ENCODE measurements around the gene CCR5.

The CCR5 gene

GRCh38 chr3:46371519-46372340, 984 bp downstream of the CCR5 start:
- TF ChIP-seq ARNTL (CRISPR knock-in tag; IDR thresholded peaks at IDR 0.05; ENCODE audit: borderline replicate concordance, low read depth) (no peak), RARB (CRISPR knock-in tag; IDR thresholded peaks at IDR 0.05) (no peak), TOX (CRISPR knock-in tag; IDR thresholded peaks at IDR 0.05; ENCODE audit: borderline replicate concordance) (no peak), SNAI2 (CRISPR knock-in tag; IDR thresholded peaks at IDR 0.05) (no peak), PPARA (CRISPR knock-in tag; IDR thresholded peaks at IDR 0.05; ENCODE audit: borderline replicate concordance) (no peak)
- no peak for ATAC-seq

- no peak for TF ChIP-seq TCF4 (CRISPR knock-in tag; IDR thresholded peaks at IDR 0.05; ENCODE audit: borderline replicate concordance)
- TF ChIP-seq RARB (CRISPR knock-in tag; IDR thresholded peaks at IDR 0.05): no peak
- no peak for TF ChIP-seq ZFP30 (CRISPR knock-in tag; IDR thresholded peaks at IDR 0.05)
- no peak for TF ChIP-seq BACH2 (CRISPR knock-in tag; IDR thresholded peaks at IDR 0.05; ENCODE audit: borderline replicate concordance)
- no peak for TF ChIP-seq POU6F1 (CRISPR knock-in tag; IDR thresholded peaks at IDR 0.05; ENCODE audit: borderline replicate concordance, low read depth)
- no peak for TF ChIP-seq ISL1 (CRISPR knock-in tag; IDR thresholded peaks at IDR 0.05)
- TF ChIP-seq ZFP3 (CRISPR knock-in tag; IDR thresholded peaks at IDR 0.05): no peak
- TF ChIP-seq ARNTL (CRISPR knock-in tag; IDR thresholded peaks at IDR 0.05; ENCODE audit: borderline replicate concordance, low read depth): no peak
- TF ChIP-seq TOX (CRISPR knock-in tag; IDR thresholded peaks at IDR 0.05; ENCODE audit: borderline replicate concordance): no peak
- no peak for TF ChIP-seq GLIS3 (CRISPR knock-in tag; IDR thresholded peaks at IDR 0.05)
- no peak for TF ChIP-seq ZNF70 (CRISPR knock-in tag; IDR thresholded peaks at IDR 0.05)
- no peak for TF ChIP-seq CSRNP3 (CRISPR knock-in tag; IDR thresholded peaks at IDR 0.05)
- TF ChIP-seq PPARA (CRISPR knock-in tag; IDR thresholded peaks at IDR 0.05; ENCODE audit: borderline replicate concordance): no peak
- TF ChIP-seq ZC3H10 (CRISPR knock-in tag; IDR thresholded peaks at IDR 0.05): no peak
- TF ChIP-seq ZNF565 (CRISPR knock-in tag; conservative IDR thresholded peaks at IDR 0.05; ENCODE audit: low read depth): no peak
- TF ChIP-seq CSDC2 (CRISPR knock-in tag; IDR thresholded peaks at IDR 0.05): no peak
- no peak for ATAC-seq
Observed at GRCh38 chr3:46372492-46373359, 2.0 kb downstream of the CCR5 start.

- TF ChIP-seq ZC3H10 (CRISPR knock-in tag; IDR thresholded peaks at IDR 0.05) (no peak), TCF4 (CRISPR knock-in tag; IDR thresholded peaks at IDR 0.05; ENCODE audit: borderline replicate concordance) (no peak), PPARA (CRISPR knock-in tag; IDR thresholded peaks at IDR 0.05; ENCODE audit: borderline replicate concordance) (no peak), ARNTL (CRISPR knock-in tag; IDR thresholded peaks at IDR 0.05; ENCODE audit: borderline replicate concordance, low read depth) (no peak), TSHZ2 (CRISPR knock-in tag; IDR thresholded peaks at IDR 0.05) (no peak), ZNF565 (CRISPR knock-in tag; conservative IDR thresholded peaks at IDR 0.05; ENCODE audit: low read depth) (no peak)
- ATAC-seq: no peak
Observed at GRCh38 chr3:46374755-46375154, 4.0 kb downstream of the CCR5 start.

GRCh38 chr3:46375218-46375617, 4.5 kb downstream of the CCR5 start:
- ATAC-seq: no peak
- no peak for TF ChIP-seq BACH2 (CRISPR knock-in tag; IDR thresholded peaks at IDR 0.05; ENCODE audit: borderline replicate concordance)
- TF ChIP-seq OSR1 (CRISPR knock-in tag; IDR thresholded peaks at IDR 0.05): no peak
- no peak for TF ChIP-seq RARB (CRISPR knock-in tag; IDR thresholded peaks at IDR 0.05)
- TF ChIP-seq PATZ1 (CRISPR knock-in tag; IDR thresholded peaks at IDR 0.05; ENCODE audit: borderline replicate concordance): no peak
- TF ChIP-seq ZNF565 (CRISPR knock-in tag; conservative IDR thresholded peaks at IDR 0.05; ENCODE audit: low read depth): no peak
- no peak for TF ChIP-seq CREB5 (CRISPR knock-in tag; IDR thresholded peaks at IDR 0.05; ENCODE audit: low read depth)
- no peak for TF ChIP-seq PPARA (CRISPR knock-in tag; IDR thresholded peaks at IDR 0.05; ENCODE audit: borderline replicate concordance)
- no peak for TF ChIP-seq ISL1 (CRISPR knock-in tag; IDR thresholded peaks at IDR 0.05)
- TF ChIP-seq TOX (CRISPR knock-in tag; IDR thresholded peaks at IDR 0.05; ENCODE audit: borderline replicate concordance): no peak
- no peak for TF ChIP-seq ZFP30 (CRISPR knock-in tag; IDR thresholded peaks at IDR 0.05)
- no peak for TF ChIP-seq ZC3H10 (CRISPR knock-in tag; IDR thresholded peaks at IDR 0.05)

All from SK-N-SH treated with all-trans-retinoic acid at 6 μM for 48 hours (cell line).